Hematopoietic multipotent progenitor cell treated with erythropoietin and hydrocortisone succinate and interleukin-3 and kit ligand, for 4 days (in vitro differentiated cells): ENCODE results near the gene RAB11B.
"Not testable (repeated sequence)": the region's sequence is repeated elsewhere in the genome, so short reads cannot be mapped to it uniquely, and the experiment has no call there.

Experiments
- DNase-seq: peaks from one replicate; pipeline ENCODE4 v3.0.0-alpha.2; 2015

Gene RAB11B

GRCh38 chr19:8389891-8390616 is at the start of gene RAB11B:
Gene RAB11B, plus strand, starts transcription at chr19:8390360. Its CDS starts 57 bp downstream, at chr19:8390417.
- peak; percentile 100 for DNase-seq

DNA sequence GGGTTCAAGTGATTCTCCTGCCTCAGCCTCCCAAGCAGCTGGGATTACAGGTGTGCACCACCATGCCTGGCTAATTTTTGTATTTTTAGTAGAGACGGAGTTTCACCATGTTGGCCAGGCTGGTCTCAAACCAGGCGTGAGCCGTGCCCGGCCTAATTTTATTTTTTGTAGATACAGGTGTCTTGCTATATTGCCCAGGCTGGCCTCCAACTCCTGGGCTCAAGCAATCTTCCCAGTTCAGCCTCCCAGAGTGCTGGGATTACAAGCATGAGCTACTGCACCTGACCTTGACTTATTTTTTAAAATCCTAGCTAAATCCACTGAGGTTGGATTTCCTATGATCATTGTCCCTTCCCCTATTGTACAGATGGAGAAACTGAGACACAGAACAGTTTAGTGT is 48.7 kb upstream of the RAB11B start:
- DNase-seq = not testable (repeated sequence)

- DNase-seq = no peak
Observed at GRCh38 chr19:8342316-8342683, 47.9 kb upstream of the RAB11B start.

GRCh38 chr19:8342684-8343482 is 47.3 kb upstream of the RAB11B start, which contains the start of gene KANK3:
Gene KANK3, minus strand, starts transcription at chr19:8343262. Its CDS starts 5,434 bp downstream, at chr19:8337828.
- peak; percentile 97 for DNase-seq

GRCh38 chr19:8343483-8343844 is 46.7 kb upstream of the RAB11B start:
- DNase-seq = no peak

DNA sequence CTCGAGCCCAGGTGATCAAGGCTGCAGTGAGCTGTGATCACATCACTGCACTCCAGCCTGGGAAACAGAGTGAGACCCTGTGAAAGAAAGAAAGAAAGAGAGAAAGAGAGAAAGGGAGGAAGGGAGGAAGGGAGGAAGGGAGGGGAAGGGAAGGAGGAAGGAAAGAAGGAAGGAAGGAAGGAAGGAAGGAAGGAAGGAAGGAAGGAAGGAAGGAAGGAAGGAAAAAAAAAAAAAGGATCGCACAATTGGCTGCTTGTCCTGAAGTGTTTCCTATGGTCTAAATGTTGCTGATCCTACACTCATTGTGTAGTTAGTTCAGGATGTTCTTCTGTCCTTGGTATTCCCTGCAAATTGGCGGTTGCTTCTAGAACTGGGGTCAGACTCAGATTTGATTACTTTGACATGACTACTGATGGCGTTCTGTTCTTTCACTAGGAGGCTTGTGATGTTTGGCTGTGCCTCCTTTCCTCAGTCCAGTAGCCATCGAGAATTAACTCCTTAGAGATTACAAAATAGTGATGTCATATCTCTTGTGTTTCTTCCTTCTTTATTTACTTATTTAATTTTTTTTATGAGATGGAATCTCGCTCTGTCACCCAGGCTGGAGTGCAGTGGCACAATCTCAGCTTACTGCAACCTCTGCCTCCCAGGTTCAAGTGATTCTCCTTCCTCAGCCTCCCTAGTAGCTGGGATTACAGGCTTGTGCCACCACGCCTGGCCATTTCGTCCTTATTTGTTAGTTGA is 40.4 kb upstream of the RAB11B start:
- not testable (repeated sequence) for DNase-seq

GRCh38 chr19:8352134-8352827 is 37.9 kb upstream of the RAB11B start:
- DNase-seq = no peak

DNA sequence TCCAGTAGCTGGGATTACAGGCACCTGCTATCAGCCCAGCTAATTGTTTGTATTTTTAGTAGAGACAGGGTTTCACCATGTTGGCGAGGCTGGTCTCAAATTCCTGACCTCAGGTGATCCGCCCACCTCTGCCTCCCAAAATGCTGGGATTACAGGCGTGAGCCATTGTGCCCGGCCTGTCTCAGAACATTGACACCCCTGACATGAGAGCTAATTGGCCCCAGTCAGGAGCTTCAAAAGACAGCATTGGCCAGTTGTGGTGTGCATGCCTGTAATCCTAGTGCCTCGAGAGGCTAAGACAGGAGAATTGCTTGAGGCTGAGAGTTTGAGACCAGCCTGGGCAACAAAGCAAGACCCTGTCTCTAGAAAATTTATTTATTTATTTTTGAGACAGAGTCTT is 37.3 kb upstream of the RAB11B start:
- not testable (repeated sequence) for DNase-seq

- DNase-seq = no peak
Observed at GRCh38 chr19:8355631-8356402, 34.3 kb upstream of the RAB11B start.

GRCh38 chr19:8357007-8357521 is 33.1 kb upstream of the RAB11B start:
- DNase-seq = no peak

DNA sequence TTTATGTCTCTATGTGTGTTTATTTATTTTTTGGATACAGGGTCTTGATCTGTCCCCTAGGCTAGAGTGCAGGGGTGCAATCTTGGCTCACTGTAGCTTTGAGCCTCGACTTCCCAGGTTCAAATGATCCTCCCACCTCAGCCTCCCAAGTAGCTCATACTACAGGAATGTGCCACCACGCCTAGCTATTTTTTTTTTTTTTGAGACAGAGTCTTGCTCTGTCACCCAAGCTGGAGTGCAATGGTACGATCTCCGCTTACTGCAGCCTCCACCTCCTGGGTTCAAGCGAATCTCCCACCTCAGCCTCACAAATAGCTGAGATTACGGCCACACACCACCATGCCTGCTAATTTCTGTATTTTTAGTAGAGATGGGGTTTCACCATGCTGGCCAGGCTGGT is 31.2 kb upstream of the RAB11B start:
- DNase-seq = no peak

GRCh38 chr19:8360196-8360595 is 30.0 kb upstream of the RAB11B start:
- no peak for DNase-seq

DNA sequence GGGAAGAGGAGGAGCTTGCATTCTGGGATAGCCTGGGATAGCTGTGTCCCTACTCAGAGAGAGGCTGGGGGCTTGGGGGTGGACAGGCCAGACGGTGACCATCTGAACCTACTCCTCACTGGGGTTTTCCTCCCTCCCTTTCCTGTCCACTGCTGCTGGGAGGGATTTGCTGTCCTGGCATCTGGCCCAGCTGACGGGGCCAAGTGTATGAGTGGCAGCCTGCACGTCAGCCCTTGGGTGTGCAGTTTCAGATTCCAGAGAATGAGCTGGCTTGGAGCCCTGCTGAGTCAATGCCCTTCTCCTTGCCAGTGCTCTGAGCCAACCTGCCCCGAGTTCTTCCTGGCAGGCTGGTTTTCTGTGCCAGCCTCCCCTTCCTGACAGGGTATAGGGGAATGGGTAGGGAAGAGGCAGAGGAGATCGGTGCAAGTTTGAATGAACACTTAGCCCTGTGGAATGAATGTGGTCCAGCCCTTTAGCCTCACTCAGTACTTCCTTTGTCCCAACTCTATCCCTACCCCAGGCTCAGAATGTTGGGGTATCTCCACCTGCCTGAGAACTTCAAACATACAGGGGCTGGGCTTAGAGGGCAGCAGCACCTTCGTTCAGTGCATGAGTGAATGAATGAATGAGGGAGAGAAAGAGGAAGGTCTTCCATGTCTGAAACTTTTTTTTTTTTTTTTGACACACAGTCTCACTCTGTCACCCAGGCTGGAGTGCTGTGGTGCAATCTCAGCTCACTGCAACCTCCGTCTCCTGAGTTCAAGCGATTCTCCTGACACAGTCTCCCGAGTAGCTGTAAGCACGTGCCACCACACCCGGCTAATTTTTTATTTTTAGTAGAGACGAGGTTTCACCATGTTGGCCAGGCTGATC is 28.0 kb upstream of the RAB11B start:
- DNase-seq = peak; percentile 71

DNA sequence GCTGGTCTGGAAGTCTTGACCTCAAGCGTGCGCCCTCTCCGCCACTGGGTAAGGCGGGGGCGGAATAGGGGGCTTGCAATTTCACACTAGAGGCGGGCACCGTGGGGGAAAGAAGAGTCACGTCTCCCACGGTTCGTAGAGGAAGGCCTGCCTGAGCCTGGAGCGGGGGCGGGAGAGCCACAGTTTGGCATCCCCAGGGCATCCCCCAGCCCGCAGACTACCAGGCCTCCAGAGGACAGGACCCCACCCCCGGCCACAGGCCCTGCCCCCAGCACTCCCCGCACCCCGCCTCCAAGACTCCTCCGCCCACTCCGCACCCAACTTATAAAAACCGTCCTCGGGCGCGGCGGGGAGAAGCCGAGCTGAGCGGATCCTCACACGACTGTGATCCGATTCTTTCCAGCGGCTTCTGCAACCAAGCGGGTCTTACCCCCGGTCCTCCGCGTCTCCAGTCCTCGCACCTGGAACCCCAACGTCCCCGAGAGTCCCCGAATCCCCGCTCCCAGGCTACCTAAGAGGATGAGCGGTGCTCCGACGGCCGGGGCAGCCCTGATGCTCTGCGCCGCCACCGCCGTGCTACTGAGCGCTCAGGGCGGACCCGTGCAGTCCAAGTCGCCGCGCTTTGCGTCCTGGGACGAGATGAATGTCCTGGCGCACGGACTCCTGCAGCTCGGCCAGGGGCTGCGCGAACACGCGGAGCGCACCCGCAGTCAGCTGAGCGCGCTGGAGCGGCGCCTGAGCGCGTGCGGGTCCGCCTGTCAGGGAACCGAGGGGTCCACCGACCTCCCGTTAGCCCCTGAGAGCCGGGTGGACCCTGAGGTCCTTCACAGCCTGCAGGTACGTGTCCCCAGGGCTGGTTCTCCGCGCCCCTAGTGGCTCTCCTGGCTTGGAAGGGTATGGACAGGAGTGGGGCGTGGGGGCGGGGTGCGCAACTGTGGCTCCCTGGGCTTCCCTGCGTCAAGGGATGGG is 26.1 kb upstream of the RAB11B start, which contains the start of gene ANGPTL4:
ANGPTL4 (plus strand) TSS at position 353 of the 969 bp plus-strand sequence; CDS start at position 520, 167 bp downstream.
- DNase-seq = peak; percentile 60

GRCh38 chr19:8366121-8366581 is 24.0 kb upstream of the RAB11B start:
- DNase-seq = no peak

GRCh38 chr19:8366961-8367326 is 23.2 kb upstream of the RAB11B start:
- DNase-seq = no peak

DNA sequence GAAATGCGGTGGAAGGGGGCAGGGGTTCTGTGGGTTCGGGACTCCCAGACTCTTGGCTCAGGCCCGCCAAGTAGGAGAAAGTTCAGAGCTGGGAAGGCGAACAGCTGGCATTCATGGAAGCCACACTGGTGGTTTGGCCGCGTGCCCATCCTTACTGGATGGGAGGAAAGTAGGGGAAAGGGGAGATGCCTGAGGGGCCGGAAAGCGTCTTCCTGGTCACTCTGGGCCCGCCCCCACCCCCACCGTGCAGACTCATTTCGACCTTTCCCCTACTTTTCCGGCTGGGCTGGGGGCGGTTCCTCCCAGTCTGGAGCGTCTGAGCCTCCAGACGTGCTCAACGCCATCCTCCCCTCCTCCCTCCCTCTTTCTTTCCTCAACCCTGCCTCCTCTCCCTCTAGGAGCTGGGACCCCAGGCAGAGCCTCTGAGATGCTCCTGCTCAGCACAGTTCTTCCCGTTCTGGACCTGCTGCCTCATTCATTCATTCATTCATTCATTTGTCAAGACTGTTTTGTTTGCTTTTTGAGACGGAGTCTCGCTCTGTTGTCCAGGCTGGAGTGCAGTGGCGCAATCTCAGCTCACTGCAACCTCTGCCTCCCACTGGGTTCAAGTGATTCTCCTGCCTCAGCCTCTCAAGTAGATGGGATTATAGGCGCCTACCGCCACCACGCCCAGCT is 22.7 kb upstream of the RAB11B start:
- DNase-seq = no peak

- peak; percentile 52 for DNase-seq
Observed at GRCh38 chr19:8370176-8371010, 19.8 kb upstream of the RAB11B start.
